Activated T-helper 1 cell treated with Interleukin-2 at 50 U/mL for 16 hours (primary cell): ENCODE results near the gene OR6N1.

Source experiments
- DNase-seq: peaks from one replicate; pipeline ENCODE4 v3.0.0-alpha.2; 2020; ENCODE audit warnings: low read depth

OR6N1 gene

DNA sequence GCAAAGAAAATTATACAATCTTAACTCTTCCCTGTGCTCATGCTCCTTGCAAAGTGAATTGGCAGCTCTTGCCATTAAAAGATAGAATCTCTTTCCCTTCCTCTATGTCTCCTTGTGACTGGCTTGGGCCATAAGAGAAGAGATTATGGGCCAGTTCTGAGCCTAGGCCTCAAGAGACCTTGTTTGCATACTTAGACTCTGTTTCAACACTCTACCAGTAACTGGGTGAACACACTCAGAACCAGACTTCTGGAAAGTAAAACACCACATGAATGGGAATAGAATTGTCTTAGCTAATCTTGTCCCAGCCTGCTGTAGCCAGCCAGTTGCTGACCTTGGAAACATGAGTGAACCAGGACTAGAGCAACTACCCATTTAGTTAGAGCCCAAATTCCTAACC is 36.1 kb downstream of the OR6N1 start:
- DNase-seq, result no peak

DNA sequence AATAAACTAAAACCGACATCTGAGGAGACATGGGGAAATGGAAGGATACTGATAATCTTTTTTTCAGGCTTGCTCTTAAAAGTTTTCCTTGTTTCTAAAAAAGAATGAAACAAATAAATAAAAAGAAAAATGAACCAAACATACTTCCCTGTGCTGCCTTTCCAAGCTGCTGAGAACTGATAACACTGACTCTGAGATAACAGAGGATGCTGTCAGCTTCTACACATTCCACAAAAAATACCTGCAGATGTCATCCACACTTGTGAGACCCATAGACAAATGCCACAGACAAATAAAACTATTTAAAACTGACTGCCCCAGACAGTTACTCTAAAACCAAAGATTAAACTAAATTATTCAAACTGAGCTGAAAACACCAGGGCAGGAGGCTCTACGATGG is 39.5 kb downstream of the OR6N1 start:
- no peak for DNase-seq

DNA sequence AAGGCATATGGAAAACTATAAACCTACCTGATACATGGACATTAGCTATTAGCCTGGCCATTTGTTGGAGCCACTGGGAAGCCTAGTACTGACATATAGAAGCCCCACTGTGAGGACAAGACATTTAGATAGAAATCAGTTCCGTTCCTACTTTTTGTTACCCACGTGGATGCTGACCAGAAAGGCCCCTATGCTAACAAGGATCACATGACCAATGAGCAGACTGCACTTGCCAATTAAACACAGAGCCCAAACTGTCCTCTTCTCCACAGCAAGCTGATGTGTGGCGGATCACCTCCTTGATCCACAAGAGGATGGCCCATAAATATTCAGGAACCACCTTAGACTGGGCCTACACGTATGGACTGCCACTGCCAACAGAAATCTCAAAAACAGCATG is 40.3 kb downstream of the OR6N1 start:
- DNase-seq, result no peak

DNA sequence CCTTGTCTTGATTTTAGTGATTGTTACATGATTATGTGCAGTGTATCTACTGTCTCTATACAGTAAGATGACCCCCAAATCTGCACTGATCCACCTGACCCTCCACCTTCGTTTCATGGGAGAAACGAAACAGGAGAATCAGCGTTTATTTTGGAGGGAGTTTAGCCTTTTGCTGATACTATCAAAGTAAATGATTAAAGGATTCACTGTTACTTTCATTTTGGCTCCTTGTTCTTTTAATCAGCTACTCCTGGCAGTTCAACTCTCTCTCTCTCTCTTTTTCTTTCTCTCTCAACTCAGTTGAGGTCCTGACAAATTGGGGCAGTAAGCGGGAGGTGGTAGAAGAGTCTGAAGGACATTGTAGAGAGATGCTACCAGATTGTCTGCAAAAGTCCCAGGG is 41.5 kb downstream of the OR6N1 start:
- no peak for DNase-seq

DNA sequence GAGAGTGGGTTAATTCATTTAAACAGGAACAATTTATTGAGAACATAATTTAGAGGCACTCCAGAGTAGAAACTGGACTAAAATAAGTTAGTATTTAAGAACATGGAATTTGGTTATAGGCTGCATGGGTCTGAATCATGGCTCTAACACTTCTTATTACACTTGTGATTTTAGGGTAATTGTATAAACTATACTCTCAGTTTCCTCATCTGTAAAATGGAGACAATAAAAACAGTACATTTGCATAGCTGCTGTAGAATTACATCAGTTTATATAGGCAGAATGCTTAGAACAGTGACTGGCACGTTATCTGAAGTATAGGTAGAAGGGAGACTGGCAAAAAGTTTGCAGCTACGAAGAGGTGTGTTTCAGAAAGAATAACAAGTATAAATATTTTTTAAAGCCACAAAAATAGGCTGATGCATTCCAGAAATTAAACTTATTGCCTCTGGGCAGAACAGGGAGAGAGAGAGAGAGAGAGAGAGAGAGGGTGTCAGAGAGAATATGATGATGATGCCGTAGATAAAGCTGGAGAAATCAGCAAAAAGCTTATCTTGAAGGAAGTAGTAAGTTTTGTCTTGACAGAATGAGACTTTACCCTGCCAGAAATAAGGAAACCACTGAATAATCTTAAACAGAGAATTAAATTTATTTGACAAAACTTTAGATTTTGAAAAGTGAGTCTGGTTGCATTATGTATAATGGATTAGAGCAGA is 43.3 kb downstream of the OR6N1 start:
- DNase-seq, result no peak

DNA sequence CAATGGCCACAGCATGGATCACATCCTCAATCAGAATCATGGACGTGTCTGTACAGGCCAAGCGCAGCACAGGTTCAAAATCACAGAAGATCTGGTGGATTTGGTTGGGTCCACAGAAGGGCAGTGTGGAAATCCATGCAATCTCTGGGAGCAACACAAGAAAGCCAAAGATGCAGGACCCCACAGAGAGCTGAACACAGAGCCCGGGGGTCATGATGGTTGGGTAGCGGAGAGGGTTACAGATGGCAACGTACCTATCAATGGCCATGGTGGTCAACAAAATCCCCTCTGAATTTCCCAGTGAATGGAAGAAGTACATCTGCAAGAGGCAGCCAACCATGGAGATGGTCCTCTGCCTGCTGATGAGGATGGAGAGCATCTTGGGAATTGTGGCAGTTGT is 47.6 kb downstream of the OR6N1 start:
- no peak for DNase-seq

DNA sequence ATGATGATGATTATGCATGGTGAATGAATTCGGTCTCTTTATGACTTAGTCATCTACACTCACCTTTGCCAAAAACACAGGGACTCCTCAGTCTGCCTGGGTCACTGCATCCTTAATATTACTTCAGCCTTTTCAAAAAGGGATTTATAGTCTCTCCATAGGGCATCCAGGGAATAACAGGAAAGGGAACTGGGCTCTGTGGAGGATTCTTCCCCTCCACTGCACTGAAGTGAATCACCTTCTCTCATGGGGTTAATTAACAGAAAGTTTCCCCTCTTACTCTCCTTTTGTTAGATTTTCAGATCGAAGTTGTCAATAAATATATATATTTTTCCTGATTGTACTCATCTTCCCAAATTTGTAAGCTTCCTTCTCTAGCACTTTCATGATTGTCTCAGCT is 51.4 kb downstream of the OR6N1 start, which contains the start of gene OR6K3:
Gene OR6K3, minus strand, starts transcription at position 101 of the 400 bp plus-strand sequence. CDS start 2,605 bp downstream, outside the sequence.
- DNase-seq, result no peak

DNA sequence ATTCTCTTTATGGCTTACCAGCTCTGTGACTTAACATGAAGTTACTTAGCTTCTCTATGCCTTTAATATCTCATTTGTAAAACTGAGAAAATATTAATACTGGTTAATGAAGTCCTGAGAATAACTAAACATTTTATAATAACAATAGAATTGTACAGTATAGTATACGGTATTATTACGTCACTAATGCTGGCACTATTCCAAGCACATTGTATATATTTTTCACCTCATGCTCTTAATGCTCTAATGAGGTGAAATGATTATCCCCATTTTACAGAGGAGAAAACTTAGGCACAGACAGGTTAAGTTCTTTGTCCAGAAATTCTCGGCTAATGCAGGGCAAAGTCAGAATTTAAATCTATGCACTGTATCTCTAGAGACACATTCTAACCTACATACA is 52.3 kb downstream of the OR6N1 start:
- no peak for DNase-seq

DNA sequence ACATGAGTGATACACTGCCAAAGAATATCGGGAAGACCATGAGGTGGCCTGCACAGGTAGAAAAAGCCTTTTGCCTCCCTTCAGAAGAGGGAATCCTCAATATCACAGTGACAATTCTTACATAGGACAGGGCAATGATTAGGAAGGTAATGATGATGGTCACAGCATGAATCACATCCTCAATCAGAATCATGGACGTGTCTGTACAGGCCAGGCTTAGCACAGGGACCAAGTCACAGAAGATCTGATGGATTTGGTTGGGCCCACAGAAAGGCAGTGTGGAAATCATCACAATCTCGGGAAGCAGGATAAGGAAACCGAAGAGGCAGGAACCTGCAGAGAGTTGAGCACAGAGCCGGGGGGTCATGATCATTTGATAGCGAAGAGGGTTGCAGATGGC is 54.7 kb downstream of the OR6N1 start:
- DNase-seq, result no peak

DNA sequence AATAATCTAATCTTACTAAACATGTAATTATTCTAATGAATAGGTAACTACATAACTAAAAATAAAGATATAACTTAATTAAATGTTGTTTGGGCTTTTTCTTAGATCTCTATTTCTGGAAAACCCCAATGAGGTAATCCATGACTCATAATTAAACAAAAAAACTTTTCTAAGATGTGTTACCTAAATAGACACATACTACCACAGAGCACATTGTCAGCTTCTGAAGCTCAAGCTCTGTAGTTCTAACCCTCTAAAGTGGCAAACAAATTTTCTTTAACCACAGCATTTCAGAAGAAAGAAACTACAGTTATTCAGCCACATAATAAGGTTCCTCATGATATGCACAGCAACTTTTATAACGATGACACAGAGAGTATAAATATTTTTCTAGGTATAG is 55.7 kb downstream of the OR6N1 start:
- no peak for DNase-seq

DNA sequence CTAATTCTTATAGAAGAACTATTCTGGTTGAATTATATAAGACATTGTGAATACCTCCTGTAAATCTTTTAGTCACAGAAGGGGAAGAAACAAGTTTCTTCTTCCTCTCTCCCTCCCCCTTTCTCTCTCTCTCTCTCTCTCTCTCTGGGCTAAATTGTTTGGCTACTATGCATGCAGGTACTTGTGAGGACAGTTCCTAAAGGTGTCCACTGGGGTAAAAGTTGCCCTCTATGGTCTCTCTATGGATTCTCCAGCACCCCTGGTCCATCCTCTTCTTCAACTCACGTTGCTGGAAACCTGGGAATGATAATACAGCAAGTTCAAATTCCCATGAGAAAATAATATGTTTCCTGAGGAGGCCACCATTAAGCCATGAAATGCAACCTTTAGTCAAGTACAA is 57.2 kb downstream of the OR6N1 start:
- no peak for DNase-seq
